Uterus (tissue), 2 donors: ENCODE measurements around the gene CCDC91.
"Not testable (repeated sequence)": the region's sequence is repeated elsewhere in the genome, so short reads cannot be mapped to it uniquely, and the experiment has no call there.

Source experiments
- POLR2A ChIP-seq, 2 donors: fragments of 450-650 bp; IDR thresholded peaks; one replicate each; pipeline ENCODE4 v1.6.1; 2016; ENCODE audit warnings: antibody characterized with exemption in 2 of 2, mild to moderate bottlenecking in 1 of 2, moderate library complexity in 1 of 2
- TF ChIP-seq, protein P1 (sequence below), 4 experiments: fragments of 200-600 bp in 2 of 4; fragments of 450-650 bp in 2 of 4; sonication (generic) in 2 of 4; IDR thresholded peaks; one replicate each; pipeline ENCODE4 v1.5.1; 2016 to 2019; ENCODE audit warnings: antibody characterized with exemption in 4 of 4, mild to moderate bottlenecking in 2 of 4, moderate library complexity in 1 of 4

DNA sequence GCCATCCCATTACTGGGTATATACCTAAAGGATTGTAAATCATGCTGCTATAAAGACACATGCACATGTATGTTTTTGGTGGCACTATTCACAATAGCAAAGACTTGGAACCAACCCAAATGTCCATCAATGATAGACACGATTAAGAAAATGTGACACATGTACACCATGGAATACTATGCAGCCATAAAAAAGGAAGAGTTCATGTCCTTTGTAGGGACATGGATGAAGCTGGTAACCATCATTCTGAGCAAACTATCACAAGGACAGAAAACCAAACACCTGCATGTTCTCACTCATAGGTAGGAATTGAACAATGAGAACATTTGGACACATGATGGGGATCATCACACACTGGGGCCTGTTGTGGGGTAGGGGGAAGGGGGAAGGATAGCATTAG, 288.8 kb downstream of the CCDC91 start:
- TF ChIP-seq, protein P1, sequence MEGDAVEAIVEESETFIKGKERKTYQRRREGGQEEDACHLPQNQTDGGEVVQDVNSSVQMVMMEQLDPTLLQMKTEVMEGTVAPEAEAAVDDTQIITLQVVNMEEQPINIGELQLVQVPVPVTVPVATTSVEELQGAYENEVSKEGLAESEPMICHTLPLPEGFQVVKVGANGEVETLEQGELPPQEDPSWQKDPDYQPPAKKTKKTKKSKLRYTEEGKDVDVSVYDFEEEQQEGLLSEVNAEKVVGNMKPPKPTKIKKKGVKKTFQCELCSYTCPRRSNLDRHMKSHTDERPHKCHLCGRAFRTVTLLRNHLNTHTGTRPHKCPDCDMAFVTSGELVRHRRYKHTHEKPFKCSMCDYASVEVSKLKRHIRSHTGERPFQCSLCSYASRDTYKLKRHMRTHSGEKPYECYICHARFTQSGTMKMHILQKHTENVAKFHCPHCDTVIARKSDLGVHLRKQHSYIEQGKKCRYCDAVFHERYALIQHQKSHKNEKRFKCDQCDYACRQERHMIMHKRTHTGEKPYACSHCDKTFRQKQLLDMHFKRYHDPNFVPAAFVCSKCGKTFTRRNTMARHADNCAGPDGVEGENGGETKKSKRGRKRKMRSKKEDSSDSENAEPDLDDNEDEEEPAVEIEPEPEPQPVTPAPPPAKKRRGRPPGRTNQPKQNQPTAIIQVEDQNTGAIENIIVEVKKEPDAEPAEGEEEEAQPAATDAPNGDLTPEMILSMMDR (IDR thresholded peaks at IDR 0.05): not testable (repeated sequence)
- not testable (repeated sequence) for TF ChIP-seq POLR2A (IDR thresholded peaks at IDR 0.05)
